Heart left ventricle (tissue), 13 donors: Measurements from ENCODE around the gene CWC27.

ENCODE experiments used
- CTCF ChIP-seq, 12 donors: fragments of 200-600 bp; sonication (generic) in 4 of 12; IDR thresholded peaks; one replicate each; pipeline versions ENCODE4 v1.5.0 to v1.8.0; 2018 to 2022; ENCODE audit warnings: antibody characterized with exemption in 12 of 12, mild to moderate bottlenecking in 5 of 12
- POLR2A ChIP-seq, 2 donors: fragments of 450-650 bp; IDR thresholded peaks; one replicate each; pipeline ENCODE4 v1.6.1; 2017; ENCODE audit warnings: antibody characterized with exemption in 2 of 2, mild to moderate bottlenecking in 2 of 2, moderate library complexity in 2 of 2
- donor health status: ischemic (EF 13 %, LVEDD 7.1; RV severe dilation, severe dysfunction).
- donor health status: DM: no; HTN: yes; CAD: no.
- donor health status: DM: no; HTN: no; CAD: no.
- donor health status: ischemic (EF 25% LVEDD 6.9; RV normal size, moderate dysfunction).
- donor health status: ischemic (EF 25% LVEDD 5.7; RV mildly dilated, moderate dysfunction).
- donor health status: ischemic (EF 35%, LVEDD 5.7; RV mildly dilated, moderate dysfunction).
- donor health status: nonischemic (EF 11% LVEDD 7.7; RV severe dilation, severe dysfunction).
- donor health status: DM: yes; HTN: yes; CAD: no.
- donor health status: PGD.
- donor health status: ischemic (EF 29% LVEDD 5.4; RV normal size, mild dysfunction).
- donor health status: nonischemic (EF 23%, LVEDD 6.1; RV moderate dilation, normal function).

DNA sequence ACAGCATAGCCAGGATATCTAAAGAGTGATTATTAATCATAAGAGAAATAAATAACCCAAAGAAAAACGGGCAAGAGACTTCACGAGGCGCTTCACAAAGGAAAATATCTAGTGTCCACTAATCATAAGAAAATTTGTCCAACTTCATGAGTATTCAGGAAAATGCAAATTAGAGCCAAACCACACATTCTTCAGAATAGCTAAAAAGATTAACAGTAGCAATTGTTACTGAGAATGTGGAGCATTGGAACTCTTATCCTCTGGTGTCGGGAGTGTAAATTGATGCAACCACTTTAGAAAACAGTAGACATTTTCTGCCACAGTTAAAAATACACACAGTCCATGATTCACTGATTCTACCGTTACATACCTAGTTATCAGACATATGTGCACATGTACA is 145.7 kb downstream of the CWC27 start:
- TF ChIP-seq CTCF (IDR thresholded peaks at IDR 0.05): no peak
- no peak for TF ChIP-seq POLR2A (IDR thresholded peaks at IDR 0.05)
